Measurements from ENCODE around the gene ZFAND3. TPM values are rescaled to one million over a fixed set of nuclear protein-coding genes. Genes with fewer than 3 reads are reported as not detected.

The ZFAND3 gene
- total RNA-seq, 4 donors from 2014 or later = 30.5 to 57.4 (median 53.3) TPM

DNA sequence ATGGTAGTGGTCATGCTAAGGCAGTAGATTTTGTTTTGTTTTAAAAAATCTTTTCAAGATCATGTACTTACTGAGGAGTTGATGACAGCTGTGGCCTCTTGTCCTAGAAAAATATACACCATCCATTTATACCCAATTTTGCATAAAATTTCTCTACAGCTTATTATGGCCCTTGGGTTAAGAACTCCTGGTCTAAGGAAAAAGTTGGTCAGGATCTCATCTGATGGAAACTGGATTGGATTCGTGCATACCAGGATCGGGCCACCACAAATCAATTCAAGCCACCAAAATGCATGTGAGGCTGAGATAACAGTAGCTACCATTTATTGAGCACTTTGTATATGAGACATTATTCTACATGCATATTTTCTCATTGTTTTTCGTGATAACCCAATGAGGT is 244.4 kb downstream of the ZFAND3 start:
- H3K4me3 ChIP-seq = no peak overlapping the region
- no peak for DNase-seq
- peaks cover 0 to 28% (median 0%) of the 10 kb centered on the region in 3 donors for H3K36me3 ChIP-seq
- no peaks in the 10 kb centered on the region for H3K27me3 ChIP-seq
- H3K27ac ChIP-seq = no peak overlapping the region
- no peaks in the 10 kb centered on the region for H3K4me1 ChIP-seq
- no peaks in the 10 kb centered on the region for H3K9me3 ChIP-seq
- no peak for TF ChIP-seq POLR2A (IDR thresholded peaks at IDR 0.05)
- TF ChIP-seq, protein P1, sequence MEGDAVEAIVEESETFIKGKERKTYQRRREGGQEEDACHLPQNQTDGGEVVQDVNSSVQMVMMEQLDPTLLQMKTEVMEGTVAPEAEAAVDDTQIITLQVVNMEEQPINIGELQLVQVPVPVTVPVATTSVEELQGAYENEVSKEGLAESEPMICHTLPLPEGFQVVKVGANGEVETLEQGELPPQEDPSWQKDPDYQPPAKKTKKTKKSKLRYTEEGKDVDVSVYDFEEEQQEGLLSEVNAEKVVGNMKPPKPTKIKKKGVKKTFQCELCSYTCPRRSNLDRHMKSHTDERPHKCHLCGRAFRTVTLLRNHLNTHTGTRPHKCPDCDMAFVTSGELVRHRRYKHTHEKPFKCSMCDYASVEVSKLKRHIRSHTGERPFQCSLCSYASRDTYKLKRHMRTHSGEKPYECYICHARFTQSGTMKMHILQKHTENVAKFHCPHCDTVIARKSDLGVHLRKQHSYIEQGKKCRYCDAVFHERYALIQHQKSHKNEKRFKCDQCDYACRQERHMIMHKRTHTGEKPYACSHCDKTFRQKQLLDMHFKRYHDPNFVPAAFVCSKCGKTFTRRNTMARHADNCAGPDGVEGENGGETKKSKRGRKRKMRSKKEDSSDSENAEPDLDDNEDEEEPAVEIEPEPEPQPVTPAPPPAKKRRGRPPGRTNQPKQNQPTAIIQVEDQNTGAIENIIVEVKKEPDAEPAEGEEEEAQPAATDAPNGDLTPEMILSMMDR (IDR thresholded peaks at IDR 0.05) = no peak

DNA sequence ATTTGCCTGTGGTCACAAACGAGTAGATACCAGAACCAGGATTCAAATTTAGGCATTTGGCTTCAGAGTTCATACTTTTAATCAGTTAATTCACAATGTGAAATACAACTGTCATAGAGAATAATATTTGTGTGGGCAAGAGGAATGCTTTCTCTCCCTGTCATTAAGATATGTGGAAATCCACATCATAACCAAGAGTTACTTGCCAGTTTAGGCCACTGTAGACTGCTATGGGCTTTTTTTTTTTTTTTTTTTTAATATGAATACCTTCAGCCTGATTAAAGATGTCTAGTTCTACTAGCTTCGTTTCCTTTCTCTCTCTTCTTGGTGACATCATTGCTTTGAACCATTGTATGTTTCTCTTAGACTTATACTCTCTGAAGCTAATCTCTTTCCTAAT is 244.9 kb downstream of the ZFAND3 start:
- Histone ChIP-seq H3K27me3 (no peaks in the 10 kb centered on the region), H3K9me3 (no peaks in the 10 kb centered on the region), H3K4me1 (no peaks in the 10 kb centered on the region), H3K36me3 (peaks cover 0 to 28% (median 0%) of the 10 kb centered on the region in 3 donors), H3K27ac (no peak overlapping the region), H3K4me3 (no peak overlapping the region)
- no peak for TF ChIP-seq POLR2A (IDR thresholded peaks at IDR 0.05)
- TF ChIP-seq, protein P1 (IDR thresholded peaks at IDR 0.05) = no peak
- no peak for DNase-seq

DNA sequence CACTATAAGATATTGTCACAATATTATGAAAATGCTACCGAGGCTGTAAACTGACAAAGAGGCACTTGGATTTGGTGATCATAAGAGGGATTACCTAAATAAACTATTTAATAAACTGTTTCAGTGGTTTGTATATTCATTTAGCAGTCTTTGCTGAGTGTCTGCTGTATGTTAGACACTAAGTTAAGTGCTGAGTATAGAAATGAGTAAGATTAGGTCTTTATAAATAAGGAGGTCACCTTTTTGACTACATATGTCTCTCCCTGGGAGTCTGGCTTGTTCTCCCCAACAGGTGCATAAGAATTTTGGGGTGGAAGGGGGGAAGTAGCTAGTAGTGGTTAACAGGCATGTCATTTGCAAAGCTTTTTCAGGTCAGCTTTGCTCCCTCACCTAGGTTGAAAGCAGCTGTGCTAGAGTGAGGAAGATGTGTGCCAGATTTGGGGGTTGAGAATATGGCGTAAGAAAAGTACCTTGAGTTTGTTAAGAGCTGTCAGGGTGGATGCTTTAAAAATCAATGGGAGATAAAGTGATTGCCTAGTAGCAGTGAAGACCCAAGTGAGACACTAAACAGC is 246.3 kb downstream of the ZFAND3 start:
- peaks cover 0 to 28% (median 0%) of the 10 kb centered on the region in 3 donors for H3K36me3 ChIP-seq
- no peaks in the 10 kb centered on the region for H3K4me1 ChIP-seq
- no peaks in the 10 kb centered on the region for H3K9me3 ChIP-seq
- H3K27ac ChIP-seq = no peak overlapping the region
- no peaks in the 10 kb centered on the region for H3K27me3 ChIP-seq
- no peak for DNase-seq
- no peak for TF ChIP-seq POLR2A (IDR thresholded peaks at IDR 0.05)
- TF ChIP-seq, protein P1 (IDR thresholded peaks at IDR 0.05) = no peak
- no peak overlapping the region for H3K4me3 ChIP-seq

DNA sequence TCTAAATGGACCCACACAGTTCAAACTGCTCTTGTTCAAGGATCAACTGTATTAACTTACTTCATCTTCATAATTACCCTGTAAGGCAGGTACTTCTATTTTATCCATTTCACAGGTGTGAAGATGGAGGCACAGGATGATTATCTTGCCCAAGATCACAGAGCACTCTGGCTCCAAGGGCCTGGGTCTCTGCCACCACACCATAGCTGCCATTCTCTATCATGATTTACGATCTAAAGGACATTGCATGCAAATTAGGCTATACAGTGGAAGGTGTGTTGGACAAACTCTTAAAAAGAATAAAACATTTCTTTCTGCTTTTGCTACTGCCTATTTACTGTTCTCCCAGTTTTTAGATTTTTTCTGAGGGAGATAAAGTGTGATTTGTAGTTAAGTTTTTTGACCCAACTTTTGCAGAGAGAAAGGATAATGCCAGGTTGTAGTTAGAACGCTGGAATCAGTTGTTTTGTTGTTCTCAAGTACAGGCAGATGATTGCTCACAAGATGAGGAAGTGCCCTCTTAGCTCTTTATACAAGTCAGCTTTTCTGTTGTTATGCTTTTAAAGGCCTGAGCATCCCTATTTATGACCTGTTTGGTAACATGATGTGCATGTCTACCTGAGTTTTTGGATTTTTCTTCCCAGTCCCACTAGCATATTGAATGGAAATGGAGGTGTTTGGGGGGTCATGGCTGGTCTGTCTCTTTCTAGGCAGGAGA is 247.9 kb downstream of the ZFAND3 start:
- no peak overlapping the region for H3K4me3 ChIP-seq
- no peak overlapping the region for H3K27ac ChIP-seq
- H3K4me1 ChIP-seq = no peaks in the 10 kb centered on the region

DNA sequence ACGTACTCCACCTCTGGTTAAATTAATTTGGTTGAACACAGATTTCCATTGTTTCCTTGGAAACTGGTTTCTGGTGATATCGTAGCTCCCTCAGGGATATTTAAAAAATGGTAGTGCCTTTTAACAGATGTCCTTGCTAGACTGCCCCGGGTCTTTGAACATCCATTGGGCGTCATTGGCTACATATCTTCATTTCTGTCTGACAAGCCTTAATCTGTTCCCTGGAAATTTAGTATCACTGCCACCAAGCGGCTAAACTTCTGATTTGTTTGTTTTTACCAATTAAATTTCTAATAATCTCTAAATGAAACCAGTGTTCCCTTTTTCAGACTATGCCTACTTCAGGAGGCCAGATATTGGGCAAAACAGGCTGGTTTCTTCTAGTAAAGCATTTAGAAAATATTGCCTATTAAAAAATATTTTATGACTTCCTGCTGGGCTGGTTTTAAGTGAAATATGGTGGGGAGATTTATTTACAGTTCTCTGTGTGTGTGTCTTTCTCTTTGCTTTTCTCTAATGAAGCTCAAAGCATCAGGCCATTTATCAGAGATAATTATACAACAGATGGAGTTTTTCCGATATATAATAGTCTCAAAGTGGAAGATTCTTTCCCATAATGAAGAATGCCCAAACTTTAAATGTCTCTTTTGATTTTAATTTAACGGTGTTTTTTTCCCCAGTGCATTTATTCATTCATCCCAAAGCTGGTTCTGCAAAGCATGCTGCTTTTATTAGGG is 249.5 kb downstream of the ZFAND3 start:
- Histone ChIP-seq H3K27ac (no peak overlapping the region), H3K9me3 (no peaks in the 10 kb centered on the region), H3K27me3 (no peaks in the 10 kb centered on the region), H3K4me1 (no peaks in the 10 kb centered on the region), H3K4me3 (no peak overlapping the region), H3K36me3 (peaks cover 0 to 2% (median 0%) of the 10 kb centered on the region in 3 donors)
- TF ChIP-seq POLR2A (IDR thresholded peaks at IDR 0.05) = no peak
- TF ChIP-seq, protein P1 (IDR thresholded peaks at IDR 0.05) = no peak
- no peak for DNase-seq

More for the DNA sequence above, 247.9 kb downstream of the ZFAND3 start:
- Histone ChIP-seq H3K36me3 (peaks cover 0 to 18% (median 0%) of the 10 kb centered on the region in 3 donors), H3K27me3 (no peaks in the 10 kb centered on the region), H3K9me3 (no peaks in the 10 kb centered on the region)
- DNase-seq = no peak
- no peak for TF ChIP-seq POLR2A (IDR thresholded peaks at IDR 0.05)
- TF ChIP-seq, protein P1 (IDR thresholded peaks at IDR 0.05) = no peak

Measured in Peyer's patch (tissue), 4 donors.